AG04450 (cell line): ENCODE measurements around the gene TNRC6B. TPM values are rescaled to one million over a fixed set of nuclear protein-coding genes. Genes with fewer than 3 reads are reported as not detected.

Experiments
- CTCF ChIA-PET: fragments of 300-600, 350-600 bp; formaldehyde crosslinking; extraction: SDS; loops from one replicate; lab custom pipeline; 2022; ENCODE audit warnings: antibody characterized with exemption, inconsistent platforms; lab: Charles Lee
- POLR2A ChIA-PET: fragments of 350-600 bp; formaldehyde crosslinking; extraction: SDS; loops from one replicate; lab custom pipeline; 2021; ENCODE audit warnings: antibody characterized with exemption, inconsistent platforms; lab: Yijun Ruan, JAX
- DNase-seq: peaks from one replicate; pipeline ENCODE4 v3.0.0-alpha.2; 2011; ENCODE audit warnings: low read depth, low spot score
- H3K27ac ChIP-seq: one replicate; pipeline ENCODE4 v1.5.1; 2012; ENCODE audit warnings: low read depth, low read length, control low read depth
- H3K27me3 ChIP-seq: one replicate; pipeline ENCODE4 v1.6.0; 2012; ENCODE audit warnings: low read length; ENCODE audit not compliant: control insufficient read depth, insufficient read depth
- H3K4me3 ChIP-seq: 2 replicates; pipeline ENCODE4 v1.5.1; 2011; ENCODE audit warnings: mild to moderate bottlenecking, low read depth, low read length, control low read depth
- H3K9me3 ChIP-seq: 2 replicates; pipeline ENCODE4 v1.5.1; 2012; ENCODE audit warnings: low read length; ENCODE audit not compliant: control insufficient read depth, insufficient read depth
- CTCF ChIP-seq: IDR thresholded peaks from 2 replicates; pipeline ENCODE4 v1.5.1; 2011; ENCODE audit warnings: low read depth, low read length, control low read depth, inconsistent platforms
- polyA plus RNA-seq: library from polyadenylated mRNA; depleted of rRNA; stranded (reverse); fragments of >200 nt; gene quantifications from 2 replicates; pipeline ENCODE4 v1.2.3, GENCODE V29; 2011

TNRC6B gene
- polyA plus RNA-seq, 1 experiment: 6.6 TPM

- CTCF ChIA-PET: interaction anchor here (1.1 kb wide), 1 partner anchor 20 kb away, joined by 4 read pairs; no protein-coding TSS in a partner anchor
- no peak for TF ChIP-seq CTCF
- H3K4me3 ChIP-seq: no peak overlapping the region
- no peak for DNase-seq
- no peak overlapping the region for H3K27ac ChIP-seq
- POLR2A ChIA-PET: no interaction called here
- no peaks in the 10 kb centered on the region; the same call in 1 of the 2 replicates for H3K9me3 ChIP-seq
- no peaks in the 10 kb centered on the region for H3K27me3 ChIP-seq
These were observed 56.9 kb downstream of the TNRC6B start for GRCh38 chr22:40234658-40235057.

- no peak overlapping the region for H3K27ac ChIP-seq
- no peak for TF ChIP-seq CTCF
- H3K4me3 ChIP-seq: no peak overlapping the region
- POLR2A ChIA-PET: no interaction called here
- CTCF ChIA-PET: interaction anchor here (1.1 kb wide), 1 partner anchor 21 kb away, joined by 4 read pairs; no protein-coding TSS in a partner anchor
- no peaks in the 10 kb centered on the region; the same call in 1 of the 2 replicates for H3K9me3 ChIP-seq
- H3K27me3 ChIP-seq: no peaks in the 10 kb centered on the region
- no peak for DNase-seq
These were observed 57.6 kb downstream of the TNRC6B start for GRCh38 chr22:40235308-40235707.

- Histone ChIP-seq H3K4me3 (no peak overlapping the region), H3K9me3 (no peaks in the 10 kb centered on the region; the same call in 1 of the 2 replicates), H3K27me3 (no peaks in the 10 kb centered on the region), H3K27ac (no peak overlapping the region)
- no peak for DNase-seq
- ChIA-PET CTCF (no interaction called here), POLR2A (no interaction called here)
- no peak for TF ChIP-seq CTCF
These were observed 58.5 kb downstream of the TNRC6B start for GRCh38 chr22:40236131-40236665.

- ChIA-PET CTCF (no interaction called here), POLR2A (no interaction called here)
- no peak for TF ChIP-seq CTCF
- H3K27me3 ChIP-seq: no peaks in the 10 kb centered on the region
- no peak overlapping the region for H3K27ac ChIP-seq
- no peak for DNase-seq
- no peaks in the 10 kb centered on the region; the same call in 1 of the 2 replicates for H3K9me3 ChIP-seq
- no peak overlapping the region for H3K4me3 ChIP-seq
These were observed 59.5 kb downstream of the TNRC6B start for GRCh38 chr22:40237241-40237640.

- ChIA-PET CTCF (no interaction called here), POLR2A (no interaction called here)
- DNase-seq: no peak
- Histone ChIP-seq H3K27ac (no peak overlapping the region), H3K27me3 (no peaks in the 10 kb centered on the region), H3K4me3 (no peak overlapping the region), H3K9me3 (no peaks in the 10 kb centered on the region)
- no peak for TF ChIP-seq CTCF
These were observed 60.2 kb downstream of the TNRC6B start for GRCh38 chr22:40237788-40238424.
